Gastroesophageal sphincter (tissue), 3 donors: ENCODE data around the gene TELO2.

ENCODE experiments used
- EP300 ChIP-seq: sonication (generic); formaldehyde crosslinking; IDR thresholded peaks from one replicate; pipeline ENCODE4 v1.6.1; 2017; ENCODE audit warnings: antibody characterized with exemption, mild to moderate bottlenecking
- POLR2A ChIP-seq, 2 donors: fragments of 450-650 bp; IDR thresholded peaks; one replicate each; pipeline ENCODE4 v1.6.1; 2017; ENCODE audit warnings: antibody characterized with exemption in 2 of 2, mild to moderate bottlenecking in 2 of 2, moderate library complexity in 1 of 2
- POLR2AphosphoS5 ChIP-seq: sonication (generic); formaldehyde crosslinking; IDR thresholded peaks from one replicate; pipeline ENCODE4 v1.6.1; 2017; ENCODE audit warnings: antibody characterized with exemption
- TF ChIP-seq, protein P1 (sequence below), 4 experiments: fragments of 200-600 bp in 2 of 4; fragments of 450-650 bp in 2 of 4; sonication (generic) in 1 of 4; IDR thresholded peaks; one replicate each; pipeline ENCODE4 v1.5.1; 2017 to 2019; ENCODE audit warnings: antibody characterized with exemption in 4 of 4, mild to moderate bottlenecking in 2 of 4, moderate library complexity in 2 of 4

- TF ChIP-seq, protein P1, sequence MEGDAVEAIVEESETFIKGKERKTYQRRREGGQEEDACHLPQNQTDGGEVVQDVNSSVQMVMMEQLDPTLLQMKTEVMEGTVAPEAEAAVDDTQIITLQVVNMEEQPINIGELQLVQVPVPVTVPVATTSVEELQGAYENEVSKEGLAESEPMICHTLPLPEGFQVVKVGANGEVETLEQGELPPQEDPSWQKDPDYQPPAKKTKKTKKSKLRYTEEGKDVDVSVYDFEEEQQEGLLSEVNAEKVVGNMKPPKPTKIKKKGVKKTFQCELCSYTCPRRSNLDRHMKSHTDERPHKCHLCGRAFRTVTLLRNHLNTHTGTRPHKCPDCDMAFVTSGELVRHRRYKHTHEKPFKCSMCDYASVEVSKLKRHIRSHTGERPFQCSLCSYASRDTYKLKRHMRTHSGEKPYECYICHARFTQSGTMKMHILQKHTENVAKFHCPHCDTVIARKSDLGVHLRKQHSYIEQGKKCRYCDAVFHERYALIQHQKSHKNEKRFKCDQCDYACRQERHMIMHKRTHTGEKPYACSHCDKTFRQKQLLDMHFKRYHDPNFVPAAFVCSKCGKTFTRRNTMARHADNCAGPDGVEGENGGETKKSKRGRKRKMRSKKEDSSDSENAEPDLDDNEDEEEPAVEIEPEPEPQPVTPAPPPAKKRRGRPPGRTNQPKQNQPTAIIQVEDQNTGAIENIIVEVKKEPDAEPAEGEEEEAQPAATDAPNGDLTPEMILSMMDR (IDR thresholded peaks at IDR 0.05): no peak
- TF ChIP-seq POLR2A (IDR thresholded peaks at IDR 0.05): no peak
- no peak for TF ChIP-seq EP300
- no peak for TF ChIP-seq POLR2AphosphoS5
Measured at GRCh38 chr16:1457489-1458245, 35.5 kb upstream of the TELO2 start.
